Left renal pelvis (tissue), 4 donors: Measurements from ENCODE around the gene DLGAP1. TPM values are rescaled to one million over a fixed set of nuclear protein-coding genes. Genes with fewer than 3 reads are reported as not detected.

Source experiments
- DNase-seq, 4 donors: peaks; one replicate each; pipeline ENCODE4 v3.0.0-alpha.2; 2013; ENCODE audit warnings: low read depth in 4 of 4, low spot score in 3 of 4
- polyA plus RNA-seq, 4 donors: library from polyadenylated mRNA; unstranded; fragments of 120-200 nt; gene quantifications; one replicate each; pipeline ENCODE4 v1.2.1, GENCODE V29; 2013; ENCODE audit not compliant: insufficient read length in 4 of 4

The DLGAP1 gene
- polyA plus RNA-seq, 4 donors = 4.1 to 6.8 (median 4.5) TPM

DNA sequence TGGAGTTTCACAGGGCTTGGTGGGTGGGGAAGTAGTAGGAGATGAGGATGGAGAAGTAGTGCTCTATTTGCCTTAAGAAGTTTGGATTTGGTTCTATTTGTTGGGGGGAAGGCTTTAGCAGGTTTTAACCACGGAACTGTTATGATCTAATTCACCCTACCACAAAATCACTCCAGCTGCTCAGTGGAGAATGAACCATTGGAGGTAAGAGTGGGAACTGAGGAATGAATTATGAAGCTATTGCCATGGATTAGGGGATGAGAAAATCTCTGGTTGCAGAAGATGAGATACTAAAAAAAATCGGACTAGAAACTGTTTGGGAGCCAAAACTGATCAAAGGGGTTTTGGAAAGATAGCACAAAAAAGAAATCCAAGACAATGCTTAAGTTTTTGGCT lies 488.9 kb downstream of the DLGAP1 start:
- no peak for DNase-seq

DNA sequence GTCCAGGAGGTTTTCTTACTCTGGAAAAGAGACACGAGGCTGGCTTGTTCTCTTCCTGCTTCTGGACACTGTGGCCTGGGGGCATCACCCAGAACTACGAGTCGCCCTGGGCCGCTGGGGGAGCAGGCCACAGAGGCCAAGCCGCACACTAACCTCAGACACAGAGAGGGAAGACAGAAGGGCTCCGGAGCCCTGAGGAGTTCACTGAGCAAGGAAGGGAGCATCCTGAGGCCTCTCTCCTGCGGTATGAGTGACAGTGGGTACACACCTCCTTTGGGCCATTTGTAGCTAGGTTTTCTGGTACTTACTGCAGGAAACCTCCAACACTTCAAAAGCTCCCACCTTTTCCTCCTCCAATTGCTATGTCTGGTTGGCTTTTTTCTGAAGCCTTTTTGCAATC lies 494.1 kb downstream of the DLGAP1 start:
- DNase-seq = no peak

DNA sequence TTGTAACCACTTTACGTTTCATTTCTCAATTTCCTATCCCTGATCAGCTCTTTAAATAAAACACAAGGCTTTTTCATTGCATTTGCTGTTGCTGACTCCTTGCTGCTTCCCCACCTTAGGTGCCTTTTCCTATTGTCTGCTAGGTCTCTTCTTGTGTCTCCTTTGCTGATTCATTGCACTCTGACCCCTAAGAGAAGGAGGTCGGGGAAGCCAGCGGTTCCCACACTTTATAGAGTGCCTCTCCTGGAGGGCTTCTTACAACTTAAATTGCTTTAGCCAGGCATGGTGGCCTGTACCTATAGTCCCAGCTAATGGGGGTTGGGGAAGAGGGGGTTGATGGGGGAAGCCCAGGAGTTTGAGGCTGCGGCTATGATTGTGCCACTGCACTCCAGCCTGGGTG lies 495.0 kb downstream of the DLGAP1 start:
- DNase-seq = no peak

DNA sequence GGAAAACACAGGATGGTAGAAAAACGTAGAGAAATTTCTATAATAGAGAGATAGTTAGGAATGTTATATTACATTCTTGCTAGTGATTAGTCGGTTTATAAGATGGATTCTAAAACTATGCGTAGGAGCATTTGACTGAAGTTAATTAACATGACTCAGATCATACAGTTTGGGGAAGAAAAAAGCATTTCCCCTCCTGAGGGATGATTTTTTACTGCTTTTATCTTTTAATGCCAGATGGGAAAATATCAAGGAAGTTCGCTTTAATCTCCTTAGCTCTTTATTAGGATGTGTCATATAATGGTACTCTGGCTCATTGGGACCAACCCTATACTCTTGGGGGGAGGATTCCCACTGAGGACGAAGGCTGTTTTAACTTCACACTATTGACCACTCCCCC lies 503.1 kb downstream of the DLGAP1 start:
- DNase-seq = no peak

DNA sequence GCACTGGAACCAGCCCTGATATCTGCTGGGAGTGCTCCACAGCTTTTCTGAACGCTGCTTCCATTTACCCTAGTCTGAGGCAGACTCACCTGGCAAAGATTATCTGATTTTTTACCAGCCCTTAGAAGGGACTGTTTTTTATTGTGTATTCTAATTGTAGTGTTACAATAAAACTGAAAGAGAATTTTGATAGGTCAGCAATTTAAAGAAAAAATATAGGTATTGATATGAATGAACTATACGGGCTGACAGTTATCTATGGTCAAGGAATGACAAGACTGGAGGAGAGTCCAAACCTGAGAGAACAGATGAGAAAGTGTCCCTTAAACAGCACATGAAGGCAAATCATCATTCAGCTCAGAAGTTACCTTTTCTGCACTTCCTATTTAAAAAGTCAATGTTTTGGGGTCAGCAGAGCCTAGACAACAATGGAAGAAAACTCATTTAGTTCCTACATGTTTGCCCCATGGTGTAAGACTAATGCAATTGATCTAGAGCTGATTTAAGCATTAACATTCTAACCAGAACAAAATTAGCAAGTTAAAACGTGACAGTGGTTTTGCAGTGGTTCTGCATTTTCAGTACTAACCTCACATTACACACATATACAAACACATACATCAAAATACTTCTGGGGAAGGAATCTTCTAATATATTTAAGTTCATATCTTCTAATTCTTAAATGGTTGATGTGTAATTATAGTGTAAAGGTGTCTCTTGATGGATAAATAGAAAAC lies 504.3 kb downstream of the DLGAP1 start:
- DNase-seq = no peak

DNA sequence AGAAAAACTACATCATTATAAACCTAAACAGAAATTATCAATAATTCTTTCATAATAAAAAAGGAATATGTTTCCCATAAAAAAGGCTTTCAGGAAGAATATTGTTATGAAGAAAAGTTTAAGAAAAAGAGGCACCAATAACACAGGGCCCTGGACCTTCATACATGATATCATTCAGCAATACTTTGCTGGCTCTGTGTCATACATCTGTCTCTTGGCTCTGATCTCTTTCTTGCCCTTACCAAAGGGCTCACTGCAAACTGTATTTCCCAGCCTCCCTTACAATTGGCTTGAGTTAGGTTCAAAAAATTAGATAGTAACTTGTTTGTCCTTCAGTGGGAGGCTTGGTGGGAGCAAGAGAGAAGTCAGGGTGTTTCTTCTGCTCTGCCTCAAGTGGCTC lies 506.1 kb downstream of the DLGAP1 start:
- no peak for DNase-seq

DNA sequence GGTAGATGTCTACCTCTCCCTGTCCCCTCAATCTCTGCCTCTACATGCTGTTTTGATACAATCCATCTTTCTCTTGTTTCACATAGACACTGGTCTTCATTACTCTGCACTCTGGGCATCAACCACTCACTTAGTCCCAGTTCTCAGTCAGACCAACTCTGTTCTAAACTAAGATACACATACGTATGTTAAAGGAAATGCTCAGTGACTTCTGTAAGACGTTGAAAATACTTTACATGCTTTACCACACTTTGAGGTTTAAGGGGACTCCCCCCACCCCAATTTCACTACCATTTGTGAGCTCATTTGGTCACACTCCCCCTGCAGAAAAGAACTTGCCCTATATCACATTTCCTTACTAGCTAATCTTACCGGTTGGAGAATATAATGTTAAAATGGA lies 507.7 kb downstream of the DLGAP1 start:
- DNase-seq = no peak

DNA sequence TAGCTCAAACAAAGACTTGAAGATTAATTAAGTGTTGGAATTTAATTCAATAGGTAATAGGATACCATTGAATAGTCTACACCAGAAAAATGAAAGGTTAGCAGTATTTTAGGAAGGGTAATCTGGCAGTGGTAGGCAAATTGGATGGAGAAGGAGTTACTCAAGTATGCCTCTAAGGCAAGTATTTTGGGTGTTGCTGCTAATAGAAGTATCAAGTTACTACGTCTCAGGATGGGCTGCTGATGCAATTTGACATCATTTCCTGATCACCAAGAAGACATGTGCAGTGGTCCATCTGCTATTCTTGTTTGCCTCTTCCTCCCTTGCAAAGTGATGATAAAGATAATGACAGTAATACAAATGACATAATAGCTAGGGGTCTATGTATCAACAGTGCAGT lies 519.8 kb downstream of the DLGAP1 start:
- DNase-seq = no peak

DNA sequence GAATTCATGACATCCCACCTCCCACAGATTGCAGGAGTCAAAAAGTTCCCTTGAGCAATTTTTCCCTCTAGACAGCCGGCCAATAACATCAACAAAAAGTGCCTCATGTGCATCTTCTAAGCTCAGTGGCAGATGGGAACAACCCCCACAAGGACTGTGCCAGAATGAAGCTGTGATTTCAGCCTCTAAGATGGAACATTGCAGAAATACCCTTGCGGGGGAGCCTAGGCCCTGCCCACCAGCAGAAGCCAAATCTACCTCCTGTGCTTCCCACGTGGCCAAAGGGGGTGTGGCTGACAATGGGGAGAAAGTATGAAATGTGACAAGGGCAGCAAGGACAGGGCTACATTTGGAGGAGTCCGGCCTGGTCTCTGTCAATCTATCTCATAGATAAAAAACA lies 522.8 kb downstream of the DLGAP1 start:
- DNase-seq = no peak

DNA sequence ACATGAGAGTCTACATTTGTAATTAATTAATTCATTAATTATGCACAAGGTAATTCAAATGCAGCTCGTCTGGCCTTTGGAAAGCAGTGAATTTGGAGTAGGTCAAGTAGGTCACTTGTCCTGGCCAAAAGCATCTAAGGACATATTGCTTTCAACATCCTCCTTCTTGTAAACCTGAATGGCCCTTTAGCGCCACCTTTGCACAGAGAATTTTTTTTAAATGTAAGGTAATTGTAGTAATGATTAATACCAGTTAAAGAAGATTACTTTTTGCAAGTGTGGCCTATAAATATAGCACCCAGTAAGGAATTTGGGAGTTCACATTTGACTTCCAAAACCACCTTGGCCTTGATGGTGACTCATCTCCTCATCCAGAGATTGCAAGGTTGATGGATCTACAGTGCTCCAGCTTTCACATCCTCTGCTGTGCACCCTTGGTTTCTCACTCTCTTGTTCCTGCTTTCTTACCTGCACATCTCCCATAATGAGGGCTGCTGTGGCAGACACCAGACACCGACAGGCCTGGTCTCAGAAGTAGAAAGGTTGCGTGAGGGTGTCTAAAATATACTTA lies 523.5 kb downstream of the DLGAP1 start:
- no peak for DNase-seq

DNA sequence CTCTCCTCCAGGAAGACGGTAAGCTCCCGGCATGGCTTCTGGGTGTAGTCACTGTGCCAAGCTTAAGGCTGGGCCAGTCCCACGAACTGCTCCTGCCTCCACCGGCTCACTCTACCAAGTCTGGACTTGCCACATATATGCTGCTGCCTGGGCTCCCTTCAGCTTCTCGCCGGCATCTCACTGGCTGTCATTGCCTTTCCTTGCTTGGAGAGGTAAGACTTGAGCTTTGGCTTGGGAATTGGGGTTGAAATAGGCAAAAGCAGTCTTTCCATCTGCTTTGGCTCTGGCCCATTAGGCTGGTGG lies 524.1 kb downstream of the DLGAP1 start:
- DNase-seq = no peak

DNA sequence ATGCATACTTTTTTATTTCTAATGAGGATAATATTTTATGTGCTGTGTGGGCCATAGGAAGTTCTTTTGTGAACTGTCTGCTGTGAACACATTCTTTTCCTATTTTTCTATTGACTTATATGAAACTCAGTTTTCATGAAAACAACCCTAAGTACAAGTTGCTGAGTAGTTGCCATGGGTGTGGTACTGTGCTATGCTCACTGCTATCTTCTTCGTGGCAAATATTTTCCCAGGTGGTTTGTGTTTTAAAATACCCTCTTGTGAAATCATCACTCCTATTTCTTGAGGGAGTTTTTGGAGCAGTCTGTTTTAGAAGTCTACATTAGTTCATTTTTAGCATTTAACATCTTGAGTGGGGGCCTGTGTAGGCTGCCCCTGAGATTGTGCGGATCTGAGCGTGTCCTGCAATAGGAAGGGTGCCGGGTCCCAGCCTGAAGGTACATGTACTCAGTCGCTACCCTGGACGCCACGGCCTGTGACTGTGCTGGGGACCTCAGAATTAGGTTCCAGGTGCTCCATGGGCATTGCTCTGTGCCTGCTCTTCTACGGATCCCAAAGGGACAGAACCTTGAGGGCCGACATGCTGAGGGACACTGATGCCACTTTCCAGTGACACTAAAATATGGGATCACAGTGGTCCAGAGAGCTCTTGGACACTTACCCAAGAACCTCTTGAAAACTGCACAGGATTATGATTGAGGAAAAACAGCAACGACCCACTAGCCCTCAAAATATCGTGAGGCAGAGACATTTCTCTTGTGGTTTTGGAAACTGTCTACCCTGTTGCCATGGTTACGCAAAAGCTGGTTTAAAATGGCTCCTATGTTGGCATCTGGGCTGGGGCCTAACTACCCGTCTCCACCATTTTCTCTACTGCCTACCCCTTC lies 524.7 kb downstream of the DLGAP1 start:
- DNase-seq = no peak

DNA sequence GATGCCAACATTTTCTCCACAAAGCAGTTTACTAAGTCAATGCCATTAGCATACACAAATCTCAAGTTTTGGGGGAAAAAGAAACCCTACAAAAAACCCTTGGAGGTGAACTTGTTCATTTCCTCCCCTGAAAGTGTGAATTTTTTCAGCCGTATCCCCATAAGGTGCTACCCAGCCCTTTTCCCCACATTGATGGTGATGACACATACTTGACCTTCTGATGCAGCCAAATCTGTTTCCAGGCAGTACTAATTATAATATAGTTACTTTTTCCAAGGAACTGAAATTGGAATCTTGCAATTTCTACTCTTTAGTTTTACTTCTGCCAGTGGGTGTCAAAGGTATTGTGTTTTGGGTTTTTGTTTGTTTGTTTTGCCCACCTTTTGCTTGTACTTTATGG lies 530.7 kb downstream of the DLGAP1 start:
- no peak for DNase-seq

DNA sequence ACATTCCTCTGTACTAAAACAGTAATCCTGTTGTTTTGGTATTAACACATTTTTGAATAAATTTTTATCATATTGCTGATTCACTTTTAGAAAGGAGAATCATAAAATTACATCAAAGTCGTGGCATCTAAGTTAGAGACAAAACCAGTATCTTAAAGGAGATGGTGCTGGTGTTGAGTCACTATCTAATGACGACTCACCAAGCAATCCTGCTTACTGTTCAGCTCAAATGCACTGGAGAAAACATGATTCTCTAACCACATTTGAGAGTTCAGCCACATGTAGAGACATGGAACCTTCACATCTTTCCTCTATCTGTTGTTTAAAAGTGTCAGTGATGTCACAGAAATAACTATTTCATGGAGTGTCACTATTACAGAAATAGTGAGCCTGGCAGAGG lies 531.4 kb downstream of the DLGAP1 start:
- DNase-seq = no peak

DNA sequence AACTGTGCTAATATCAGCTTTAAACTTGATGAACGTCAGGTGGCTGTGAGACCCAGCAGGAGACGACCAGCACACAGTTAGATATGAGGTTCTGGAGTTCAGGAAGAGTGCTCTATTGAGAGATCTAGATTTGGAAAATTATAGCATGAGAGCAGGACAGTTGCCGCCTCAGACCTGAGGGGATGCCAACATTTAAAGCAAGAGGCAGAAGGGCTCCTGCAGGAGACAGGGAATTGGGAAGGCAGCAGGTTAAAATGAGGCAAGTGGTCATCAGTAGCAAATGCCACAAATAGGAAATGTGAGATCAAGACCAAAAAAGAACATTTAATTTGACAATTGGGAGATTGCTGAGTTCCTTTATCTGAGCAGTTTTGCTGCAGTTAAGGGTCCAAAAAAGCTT lies 533.3 kb downstream of the DLGAP1 start:
- DNase-seq = no peak

DNA sequence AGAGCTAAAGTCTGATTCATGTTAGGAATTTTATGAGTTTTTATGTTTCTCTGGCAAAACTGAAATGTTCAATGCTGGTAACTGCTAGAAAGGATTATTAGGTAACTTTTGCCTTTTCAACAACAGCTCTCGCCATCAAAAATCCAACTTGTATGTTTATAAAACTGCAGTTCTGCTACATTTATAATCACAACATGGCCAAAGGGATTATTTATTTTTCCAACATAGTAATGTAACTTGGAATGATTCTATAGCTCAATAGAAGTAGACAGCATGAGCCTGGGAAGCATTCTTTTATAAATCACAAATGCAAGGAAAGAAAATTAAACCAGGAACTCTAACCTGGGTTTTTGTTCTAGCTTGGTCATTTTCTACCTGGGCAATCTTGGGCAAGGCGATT lies 534.3 kb downstream of the DLGAP1 start:
- no peak for DNase-seq

DNA sequence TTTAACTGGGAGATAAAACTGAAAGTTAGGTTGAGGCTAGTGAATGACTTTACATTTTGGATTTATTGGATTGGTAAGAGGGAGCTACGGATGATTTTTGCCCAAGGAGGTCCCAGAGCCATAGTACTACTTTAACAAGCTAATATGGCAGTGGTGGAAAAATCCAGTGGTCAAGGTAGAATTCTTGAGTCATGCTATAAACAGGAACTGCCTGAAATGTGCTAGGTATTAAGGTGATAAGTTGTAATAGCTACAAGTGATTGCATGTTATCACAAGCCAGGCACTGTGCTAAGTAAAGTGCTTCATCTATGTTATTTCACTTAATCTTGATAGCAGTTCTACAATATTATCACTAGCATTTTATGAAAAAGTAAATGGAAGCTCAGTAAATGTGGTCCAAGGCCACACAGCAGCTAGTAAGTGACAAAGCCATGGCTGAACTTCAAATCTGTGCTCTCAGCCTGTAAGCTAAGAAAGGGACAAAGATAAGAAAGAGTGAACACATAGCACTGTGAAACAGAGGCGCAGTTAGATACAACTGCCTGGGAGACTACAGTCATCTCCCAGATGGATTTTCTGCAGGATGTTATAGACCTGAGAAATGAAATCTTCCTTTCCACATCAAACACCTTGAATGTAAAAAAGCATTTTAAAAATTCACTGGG lies 535.6 kb downstream of the DLGAP1 start:
- no peak for DNase-seq

DNA sequence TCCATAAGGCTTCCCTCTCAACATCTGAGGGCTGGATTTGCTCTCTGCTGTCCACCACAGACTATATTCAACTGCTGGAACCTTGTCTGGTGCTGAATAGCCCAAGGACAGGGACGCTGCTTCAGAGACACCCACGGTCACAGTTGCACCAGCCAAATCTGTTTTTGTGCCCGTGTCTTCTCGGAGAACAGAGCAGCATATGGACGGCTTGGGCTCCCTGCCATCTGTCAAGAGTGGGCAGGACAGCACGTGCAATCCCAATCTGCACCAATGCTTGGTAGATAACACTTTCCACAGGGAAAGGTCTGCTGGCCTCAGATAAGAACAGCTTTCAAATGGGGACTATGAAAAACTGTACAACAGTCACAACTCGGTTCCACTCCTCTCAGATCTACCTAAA lies 539.0 kb downstream of the DLGAP1 start:
- no peak for DNase-seq

DNA sequence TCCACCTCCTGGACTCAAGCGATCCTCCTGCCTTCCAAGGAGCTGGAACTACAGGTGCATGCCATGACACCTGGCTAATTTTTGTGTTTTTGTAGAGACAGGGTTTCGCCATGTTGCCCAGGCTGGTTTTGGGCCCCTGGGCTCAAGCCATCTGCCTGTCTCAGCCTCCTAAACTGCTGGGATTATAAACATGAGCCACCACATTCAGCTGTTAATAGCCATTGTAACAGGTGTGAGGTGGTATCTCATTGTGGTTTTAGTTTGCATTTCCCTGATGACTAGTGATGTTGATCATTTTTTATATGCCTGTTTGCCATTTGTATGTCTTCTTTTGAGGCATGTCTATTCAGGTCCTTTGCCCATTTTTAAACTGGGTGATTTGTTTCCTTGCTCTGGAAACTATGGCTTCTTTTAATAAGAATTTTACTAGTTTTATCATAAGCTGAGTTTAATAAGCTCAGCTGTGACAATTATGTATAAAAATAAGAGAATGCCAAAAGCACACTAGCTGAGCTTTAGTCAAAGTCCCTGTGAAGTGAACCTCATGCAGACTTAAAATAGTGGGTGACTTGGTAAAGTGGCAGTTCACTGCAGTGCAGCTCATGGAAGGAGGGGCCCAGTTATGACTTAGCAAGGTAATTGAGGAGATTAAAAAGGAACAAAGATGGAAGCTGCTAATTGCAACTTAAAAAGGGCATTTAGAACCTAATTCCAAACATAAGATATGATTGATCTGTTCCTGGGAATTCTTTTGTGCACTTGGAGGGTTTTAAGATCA lies 540.1 kb downstream of the DLGAP1 start:
- no peak for DNase-seq

DNA sequence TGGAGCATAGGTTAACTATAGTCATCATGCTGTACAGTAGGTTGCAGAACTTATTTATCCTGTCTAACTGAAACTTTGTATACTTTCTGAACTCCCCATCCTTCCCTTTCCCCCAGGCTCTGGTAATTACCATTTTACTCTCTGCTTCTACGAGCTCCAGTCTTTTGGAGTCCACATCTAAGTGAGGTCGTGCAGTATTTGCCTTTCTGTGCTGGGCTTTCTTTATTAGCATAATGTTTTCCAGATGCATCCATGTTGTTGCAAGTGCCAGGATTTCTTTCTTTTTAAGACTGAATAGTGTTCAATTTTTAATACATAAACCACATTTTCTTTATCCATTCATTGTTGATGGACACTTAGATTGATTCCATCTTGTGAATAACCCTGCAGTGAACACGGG lies 541.0 kb downstream of the DLGAP1 start:
- DNase-seq = no peak

DNA sequence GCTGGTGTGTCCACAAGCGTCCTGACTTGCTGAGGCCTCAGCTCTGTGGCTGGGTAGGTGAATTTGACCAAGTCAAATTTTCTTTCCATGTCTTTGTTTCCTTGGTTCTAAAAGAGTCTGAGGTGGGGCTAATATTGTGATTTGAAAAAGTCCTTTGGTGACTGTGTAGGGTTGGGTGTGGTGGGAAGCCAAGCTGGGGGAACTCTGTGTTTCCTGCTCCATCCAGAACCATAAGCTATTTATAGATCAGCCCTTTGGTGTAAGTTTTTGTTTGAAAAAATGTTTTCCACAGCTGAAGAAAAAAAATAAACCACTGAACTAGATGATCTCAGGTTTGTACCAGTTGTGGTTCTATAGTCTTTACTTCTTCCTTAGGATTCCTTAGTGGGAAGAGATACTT lies 542.4 kb downstream of the DLGAP1 start:
- no peak for DNase-seq
